ENCODE results near the gene AIG1.

Gene AIG1

GRCh38 chr6:143188292-143188691 lies 127.6 kb downstream of the AIG1 start:
- DNase-seq (ENCODE audit: low read depth): no peak
- TF ChIP-seq, protein P1, sequence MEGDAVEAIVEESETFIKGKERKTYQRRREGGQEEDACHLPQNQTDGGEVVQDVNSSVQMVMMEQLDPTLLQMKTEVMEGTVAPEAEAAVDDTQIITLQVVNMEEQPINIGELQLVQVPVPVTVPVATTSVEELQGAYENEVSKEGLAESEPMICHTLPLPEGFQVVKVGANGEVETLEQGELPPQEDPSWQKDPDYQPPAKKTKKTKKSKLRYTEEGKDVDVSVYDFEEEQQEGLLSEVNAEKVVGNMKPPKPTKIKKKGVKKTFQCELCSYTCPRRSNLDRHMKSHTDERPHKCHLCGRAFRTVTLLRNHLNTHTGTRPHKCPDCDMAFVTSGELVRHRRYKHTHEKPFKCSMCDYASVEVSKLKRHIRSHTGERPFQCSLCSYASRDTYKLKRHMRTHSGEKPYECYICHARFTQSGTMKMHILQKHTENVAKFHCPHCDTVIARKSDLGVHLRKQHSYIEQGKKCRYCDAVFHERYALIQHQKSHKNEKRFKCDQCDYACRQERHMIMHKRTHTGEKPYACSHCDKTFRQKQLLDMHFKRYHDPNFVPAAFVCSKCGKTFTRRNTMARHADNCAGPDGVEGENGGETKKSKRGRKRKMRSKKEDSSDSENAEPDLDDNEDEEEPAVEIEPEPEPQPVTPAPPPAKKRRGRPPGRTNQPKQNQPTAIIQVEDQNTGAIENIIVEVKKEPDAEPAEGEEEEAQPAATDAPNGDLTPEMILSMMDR (conservative IDR thresholded peaks at IDR 0.05; ENCODE audit: low read depth, low read length): no peak
- no peak overlapping the region for H3K4me3 ChIP-seq (ENCODE audit: low read depth, low read length)

- DNase-seq (ENCODE audit: low read depth): no peak
- TF ChIP-seq, protein P1 (conservative IDR thresholded peaks at IDR 0.05; ENCODE audit: low read depth, low read length): no peak
- H3K4me3 ChIP-seq (ENCODE audit: low read depth, low read length): no peak overlapping the region
Measured at GRCh38 chr6:143191361-143191760, 130.7 kb downstream of the AIG1 start.

DNA sequence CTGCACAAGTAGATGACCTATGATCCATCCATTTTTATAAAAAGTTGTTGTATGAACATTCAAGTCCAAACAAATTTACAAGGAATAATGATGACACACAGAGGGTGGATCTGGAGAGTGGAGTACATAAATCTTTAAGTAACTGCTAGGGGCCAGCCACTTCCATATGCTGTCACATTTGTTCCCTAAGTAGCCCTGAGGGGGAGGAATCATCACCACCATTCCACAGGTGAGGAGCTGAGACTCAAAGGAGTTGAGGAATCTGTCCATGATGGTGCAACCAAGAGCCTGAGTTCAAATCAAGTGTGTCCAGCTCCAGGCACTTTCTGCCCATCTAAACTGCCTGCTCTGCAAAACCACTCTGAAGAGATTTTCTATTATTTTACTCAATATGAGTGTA lies 132.1 kb downstream of the AIG1 start:
- TF ChIP-seq, protein P1 (conservative IDR thresholded peaks at IDR 0.05; ENCODE audit: low read depth, low read length): no peak
- H3K4me3 ChIP-seq (ENCODE audit: low read depth, low read length): no peak overlapping the region
- no peak for DNase-seq (ENCODE audit: low read depth)

GRCh38 chr6:143193571-143194094 lies 132.9 kb downstream of the AIG1 start:
- TF ChIP-seq, protein P1 (conservative IDR thresholded peaks at IDR 0.05; ENCODE audit: low read depth, low read length): no peak
- DNase-seq (ENCODE audit: low read depth): no peak
- H3K4me3 ChIP-seq (ENCODE audit: low read depth, low read length): no peak overlapping the region

DNA sequence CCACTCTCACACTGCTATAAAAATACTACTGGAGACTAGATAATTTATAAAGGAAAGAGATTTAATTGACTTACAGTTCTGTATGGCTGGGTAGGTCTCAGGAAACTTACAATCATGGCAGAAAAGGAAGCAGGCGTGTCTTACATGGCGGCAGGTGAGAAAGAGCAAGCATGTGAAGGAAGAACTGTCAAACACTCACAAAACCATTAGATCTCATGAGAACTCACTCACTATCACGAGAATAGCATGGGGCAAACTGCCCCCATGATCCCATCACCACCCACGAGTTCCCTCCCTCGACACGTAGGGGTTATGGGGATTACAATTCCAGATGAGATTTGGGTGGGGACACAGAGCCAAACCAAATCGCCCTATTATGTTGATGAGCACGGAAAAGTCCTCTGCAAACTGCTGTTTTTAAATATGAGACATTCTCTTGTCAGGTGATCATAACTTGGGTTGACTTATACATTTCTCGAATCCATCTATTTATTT lies 133.5 kb downstream of the AIG1 start:
- no peak for DNase-seq (ENCODE audit: low read depth)
- H3K4me3 ChIP-seq (ENCODE audit: low read depth, low read length): no peak overlapping the region
- TF ChIP-seq, protein P1 (conservative IDR thresholded peaks at IDR 0.05; ENCODE audit: low read depth, low read length): no peak

- H3K4me3 ChIP-seq (ENCODE audit: low read depth, low read length): no peak overlapping the region
- TF ChIP-seq, protein P1 (conservative IDR thresholded peaks at IDR 0.05; ENCODE audit: low read depth, low read length): no peak
- no peak for DNase-seq (ENCODE audit: low read depth)
Measured at GRCh38 chr6:143195349-143195845, 134.7 kb downstream of the AIG1 start.

Measured in choroid plexus epithelial cell (primary cell).